Endothelial cell of umbilical vein (primary cell): ENCODE results near the gene MECP2.

Source experiments
- CTCF ChIP-seq, 2 donors: IDR thresholded peaks; 1 replicate in 1 of 2; 2 replicates in 1 of 2; pipeline ENCODE4 v1.5.1; 2011; ENCODE audit warnings: low read length in 2 of 2, mild to moderate bottlenecking in 2 of 2, moderate library complexity in 2 of 2, control low read depth in 1 of 2, inconsistent platforms in 1 of 2, low read depth in 1 of 2; ENCODE audit not compliant: insufficient read depth in 1 of 2; ENCODE audit errors: extremely low read depth in 1 of 2
- POLR2A ChIP-seq: IDR thresholded peaks from 2 replicates; pipeline ENCODE4 v1.6.1; 2012; ENCODE audit warnings: low read depth, mild to moderate bottlenecking, control low read depth, low read length

- TF ChIP-seq POLR2A (no peak), CTCF (IDR thresholded peaks at IDR 0.05; ENCODE audit: extremely low read depth in 1 of 2, insufficient read depth in 1 of 2, low read depth in 1 of 2, low read length in 2 of 2) (no peak)
These were observed 28.6 kb upstream of the MECP2 start for GRCh38 chrX:154126101-154126500.
